T-helper 1 cell treated with Interleukin-12 subunit alpha and Interleukin-12 subunit beta and Interleukin-4 antibody, amounts not matched to agents 30 ng/mL and 1 ng/mL, for 36 hours (primary cell): ENCODE results near the gene SLCO2B1. TPM values are rescaled to one million over a fixed set of nuclear protein-coding genes. Genes with fewer than 3 reads are reported as not detected.

Experiments used
- intact Hi-C: fragments of 100-400 bp; cut with micrococcal nuclease; formaldehyde crosslinking; loops from one replicate; pipeline ENCODE4 v1.15.1; 2024
- total RNA-seq: library from RNA; stranded (reverse); gene quantifications from 2 replicates; pipeline ENCODE4 v1.2.3, GENCODE V29; 2022

SLCO2B1 gene
- total RNA-seq, 1 donor from 2014 or later = 0.47 TPM

GRCh38 chr11:75145196-75145971 lies 5.5 kb upstream of the SLCO2B1 start:
- intact Hi-C loops = no loop called here

- intact Hi-C loops = no loop called here
Observed at GRCh38 chr11:75145972-75146519, 4.9 kb upstream of the SLCO2B1 start.

GRCh38 chr11:75146711-75147110 lies 4.2 kb upstream of the SLCO2B1 start:
- intact Hi-C loops = no loop called here

GRCh38 chr11:75147191-75147874 lies 3.6 kb upstream of the SLCO2B1 start:
- intact Hi-C loops = no loop called here

- intact Hi-C loops = no loop called here
Observed at GRCh38 chr11:75147875-75148263, 3.0 kb upstream of the SLCO2B1 start.

GRCh38 chr11:75148436-75148983 lies 2.4 kb upstream of the SLCO2B1 start:
- intact Hi-C loops = no loop called here

GRCh38 chr11:75149766-75150465 lies 991 bp upstream of the SLCO2B1 start:
- intact Hi-C loops = no loop called here

- intact Hi-C loops = no loop called here
Observed at GRCh38 chr11:75151346-75152047, 590 bp downstream of the SLCO2B1 start.

GRCh38 chr11:75152090-75152489 lies 1.2 kb downstream of the SLCO2B1 start:
- intact Hi-C loops = no loop called here

GRCh38 chr11:75152651-75153427 lies 1.9 kb downstream of the SLCO2B1 start:
- intact Hi-C loops = no loop called here

- intact Hi-C loops = no loop called here
Observed at GRCh38 chr11:75154646-75155569, 4.0 kb downstream of the SLCO2B1 start.

- intact Hi-C loops = no loop called here
Observed at GRCh38 chr11:75155570-75156422, 4.9 kb downstream of the SLCO2B1 start.

- intact Hi-C loops = no loop called here
Observed at GRCh38 chr11:75158241-75158640, 7.3 kb downstream of the SLCO2B1 start.

GRCh38 chr11:75158696-75159150 lies 7.8 kb downstream of the SLCO2B1 start:
- intact Hi-C loops = no loop called here

- intact Hi-C loops = no loop called here
Observed at GRCh38 chr11:75159151-75159953, 8.4 kb downstream of the SLCO2B1 start.

- intact Hi-C loops = no loop called here
Observed at GRCh38 chr11:75160220-75160757, 9.4 kb downstream of the SLCO2B1 start.

- intact Hi-C loops = no loop called here
Observed at GRCh38 chr11:75160880-75161279, 10.0 kb downstream of the SLCO2B1 start.
